Activated T-cell treated with anti-CD3 and anti-CD28 coated beads for 1 hour (primary cell): ENCODE results near the gene KLHL29.

Experiments
- DNase-seq: peaks from one replicate; pipeline ENCODE4 v3.0.0-alpha.2; 2020; ENCODE audit warnings: low read depth

Gene KLHL29

DNA sequence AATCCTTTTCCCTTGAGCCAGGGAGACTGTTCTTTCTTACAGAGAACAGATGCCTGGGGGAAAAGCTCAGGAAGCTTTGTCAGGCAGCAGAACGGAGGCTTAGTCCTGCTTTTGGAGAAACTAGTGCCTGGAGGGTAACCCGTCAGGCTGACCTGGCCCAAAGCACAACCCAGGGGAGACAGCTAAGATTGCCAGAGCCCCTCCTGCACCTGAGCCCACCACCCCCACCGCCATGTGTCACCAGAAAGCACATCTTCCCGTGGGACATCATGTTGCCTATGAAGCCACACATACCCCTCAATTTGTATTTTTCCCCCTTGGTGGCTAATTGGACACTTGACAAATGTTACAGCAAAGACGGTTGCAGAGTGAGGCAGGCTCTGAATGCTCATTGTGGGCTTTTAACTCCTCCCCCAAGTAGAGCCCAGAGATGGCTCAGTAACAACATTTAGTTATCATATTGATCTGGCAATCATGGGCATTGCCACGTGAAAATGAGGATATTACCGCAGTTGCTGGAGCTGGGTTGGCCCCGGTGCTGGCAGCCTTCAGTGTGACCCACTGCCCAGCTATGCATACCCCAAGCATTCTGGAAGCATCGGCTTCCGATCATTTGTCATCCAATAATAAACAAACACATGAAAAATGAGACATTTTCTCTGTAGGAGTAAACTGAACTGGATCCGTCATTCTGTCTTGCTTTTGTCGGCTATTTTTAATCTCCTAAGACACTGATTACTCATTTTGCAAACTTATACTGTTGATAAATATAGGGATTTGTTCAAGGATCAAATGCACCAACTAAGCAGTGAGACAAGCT is 312.5 kb downstream of the KLHL29 start:
- DNase-seq: no peak

DNA sequence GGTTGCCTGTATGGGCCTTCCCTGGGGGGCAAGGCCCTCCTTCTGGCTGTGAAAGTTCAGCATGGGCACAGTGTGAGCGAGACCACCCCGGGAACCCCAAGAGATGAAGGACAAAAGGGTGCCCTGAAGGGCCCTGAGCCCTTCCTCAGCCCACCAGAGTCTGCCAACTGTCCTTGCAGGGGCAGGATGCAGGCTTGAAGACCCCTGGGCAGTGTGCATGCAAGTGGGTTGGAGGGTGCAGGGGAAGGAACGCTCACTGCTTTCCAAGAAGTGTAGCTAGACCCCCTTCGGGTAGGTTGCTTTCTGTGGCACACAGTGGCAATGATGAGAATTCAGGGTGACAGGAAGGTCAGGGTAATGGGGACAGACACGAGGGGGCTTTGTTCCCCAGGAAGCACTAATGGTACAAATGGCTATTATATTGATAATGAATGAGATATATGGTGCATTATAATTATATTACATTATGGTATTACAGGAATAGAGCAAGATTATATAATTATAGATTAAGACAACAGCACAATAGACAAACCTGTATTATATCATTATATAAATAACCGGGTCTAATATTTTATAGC is 313.2 kb downstream of the KLHL29 start:
- DNase-seq: no peak

DNA sequence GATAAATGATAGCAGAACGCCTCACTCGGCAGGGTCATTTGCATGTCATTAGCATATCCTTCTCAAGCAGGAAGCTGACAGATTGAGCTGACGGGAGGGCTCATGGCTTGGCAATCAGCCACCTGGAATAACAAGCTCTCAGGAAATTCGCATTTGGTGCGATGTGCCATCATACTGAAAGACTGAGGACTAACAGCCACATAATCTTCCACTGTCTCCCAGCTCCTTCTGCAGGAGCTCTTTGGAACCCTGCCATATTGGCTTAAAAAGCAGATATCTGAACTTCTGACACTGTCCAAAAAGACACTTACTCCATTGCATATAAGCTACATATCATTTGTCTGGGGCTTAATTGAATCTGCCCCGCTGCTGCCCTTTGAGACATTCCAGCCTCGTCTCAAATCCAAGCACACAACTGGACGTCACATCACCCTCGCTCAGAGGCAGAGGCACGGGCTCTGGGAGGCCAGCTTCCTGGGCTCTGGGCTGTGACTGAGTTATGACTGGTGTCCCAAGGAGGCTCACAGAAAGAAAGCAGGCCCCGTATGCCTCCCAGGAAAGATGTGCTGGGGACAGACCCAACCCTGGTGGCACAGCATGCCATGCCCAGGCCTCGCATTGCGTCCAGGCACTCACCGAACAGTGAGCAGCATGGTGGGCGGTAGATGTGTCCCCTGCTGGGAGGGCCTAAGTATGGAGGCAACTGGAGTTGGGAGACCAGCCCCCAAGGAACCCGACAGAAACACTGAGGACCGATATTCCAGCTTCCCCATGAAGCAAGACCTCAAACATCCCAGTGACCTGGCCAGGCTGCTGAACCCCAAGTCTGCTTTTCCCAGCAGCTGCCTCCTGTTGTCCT is 314.0 kb downstream of the KLHL29 start:
- DNase-seq: no peak

DNA sequence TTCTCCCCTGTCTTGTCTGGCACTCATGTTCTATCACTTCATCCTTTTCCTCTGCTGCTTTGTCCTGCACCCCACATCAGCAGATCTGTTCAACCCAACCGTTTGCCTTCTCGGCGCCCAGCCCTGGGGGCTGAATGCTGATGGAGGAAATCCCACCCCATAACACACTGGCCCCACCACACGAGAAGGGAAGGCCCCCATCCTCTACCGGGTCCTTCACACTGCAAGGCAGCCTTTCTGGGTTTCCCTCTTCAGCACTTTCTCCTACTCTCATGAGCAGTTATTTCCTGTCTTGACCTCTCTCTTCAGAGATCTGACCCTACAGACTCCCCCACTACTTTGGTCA is 314.6 kb downstream of the KLHL29 start:
- DNase-seq: no peak

DNA sequence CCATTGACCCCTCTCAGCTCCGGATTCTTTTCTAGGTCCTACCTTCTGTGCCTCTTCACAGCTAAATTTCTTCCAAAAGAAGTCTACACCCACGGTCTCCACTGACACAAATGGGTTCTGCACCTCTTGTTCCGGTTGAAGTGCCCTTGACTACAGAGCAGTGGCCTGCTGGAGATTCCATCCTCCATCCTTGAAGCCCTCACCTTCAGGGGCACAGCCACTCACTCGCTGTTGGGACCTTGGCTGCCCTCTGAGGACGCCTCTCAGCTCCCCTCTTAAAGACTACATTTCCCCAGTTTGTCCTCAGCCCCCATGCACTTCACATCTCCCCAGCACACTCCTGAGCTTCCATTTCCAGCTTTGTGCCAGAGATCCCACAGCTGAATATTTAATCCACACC is 315.6 kb downstream of the KLHL29 start:
- DNase-seq: no peak

DNA sequence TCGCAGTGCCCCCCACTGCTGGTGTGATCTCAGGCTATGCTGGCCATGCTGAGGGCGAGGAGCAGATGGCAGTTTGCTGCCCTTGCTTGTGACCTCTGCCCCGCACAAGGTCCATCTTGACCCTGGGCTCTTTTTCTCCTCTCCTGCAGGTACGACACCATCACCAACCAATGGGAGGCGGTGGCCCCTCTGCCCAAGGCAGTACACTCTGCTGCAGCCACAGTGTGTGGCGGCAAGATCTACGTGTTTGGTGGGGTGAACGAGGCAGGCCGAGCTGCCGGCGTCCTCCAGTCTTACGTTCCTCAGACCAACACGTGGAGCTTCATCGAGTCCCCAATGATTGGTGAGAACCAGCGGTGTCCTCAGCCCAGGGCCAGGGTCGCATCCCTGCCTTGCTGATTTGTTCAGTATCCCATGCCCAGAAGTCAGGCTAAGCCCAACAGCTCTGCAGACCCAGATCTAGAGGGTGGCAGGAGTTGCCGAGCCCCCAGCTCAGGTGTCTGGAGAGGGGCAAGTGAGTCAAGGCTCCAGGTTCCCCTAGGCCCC is 318.1 kb downstream of the KLHL29 start:
- DNase-seq: no peak

DNA sequence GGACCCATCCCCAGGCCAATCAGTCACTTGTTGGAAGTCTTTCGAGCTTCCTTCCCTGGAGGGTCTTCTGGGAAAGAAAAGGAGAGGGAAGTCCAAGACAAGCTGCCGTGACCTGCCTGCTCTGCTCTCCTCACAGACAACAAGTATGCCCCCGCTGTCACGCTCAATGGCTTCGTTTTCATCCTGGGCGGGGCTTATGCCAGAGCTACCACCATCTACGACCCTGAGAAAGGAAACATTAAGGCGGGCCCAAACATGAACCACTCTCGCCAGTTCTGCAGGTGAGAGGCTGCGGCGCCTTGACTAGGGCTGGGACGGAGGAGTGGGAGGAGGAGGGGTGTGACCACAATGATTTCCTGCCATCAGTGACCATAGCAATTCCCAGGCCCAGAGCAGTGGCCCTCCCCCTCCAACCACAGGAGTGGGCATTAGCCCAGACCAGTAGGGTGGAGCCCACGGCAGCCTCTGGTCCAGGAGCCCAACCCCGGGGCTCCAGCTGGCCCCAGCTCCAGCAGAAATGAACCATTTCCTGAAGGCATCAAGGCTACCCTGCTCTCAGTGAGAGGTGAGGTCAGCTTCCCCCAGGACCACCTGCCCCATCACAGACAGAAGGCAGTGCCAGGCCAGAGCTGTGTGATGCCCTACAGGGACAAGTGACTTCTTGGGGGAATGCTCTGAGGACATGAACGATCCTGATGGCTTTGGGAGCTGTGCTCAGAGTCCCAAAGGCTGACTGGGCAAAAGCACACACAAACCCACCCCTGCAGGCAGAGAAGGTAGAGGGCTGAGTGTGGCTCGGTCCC is 318.8 kb downstream of the KLHL29 start:
- DNase-seq: no peak

DNA sequence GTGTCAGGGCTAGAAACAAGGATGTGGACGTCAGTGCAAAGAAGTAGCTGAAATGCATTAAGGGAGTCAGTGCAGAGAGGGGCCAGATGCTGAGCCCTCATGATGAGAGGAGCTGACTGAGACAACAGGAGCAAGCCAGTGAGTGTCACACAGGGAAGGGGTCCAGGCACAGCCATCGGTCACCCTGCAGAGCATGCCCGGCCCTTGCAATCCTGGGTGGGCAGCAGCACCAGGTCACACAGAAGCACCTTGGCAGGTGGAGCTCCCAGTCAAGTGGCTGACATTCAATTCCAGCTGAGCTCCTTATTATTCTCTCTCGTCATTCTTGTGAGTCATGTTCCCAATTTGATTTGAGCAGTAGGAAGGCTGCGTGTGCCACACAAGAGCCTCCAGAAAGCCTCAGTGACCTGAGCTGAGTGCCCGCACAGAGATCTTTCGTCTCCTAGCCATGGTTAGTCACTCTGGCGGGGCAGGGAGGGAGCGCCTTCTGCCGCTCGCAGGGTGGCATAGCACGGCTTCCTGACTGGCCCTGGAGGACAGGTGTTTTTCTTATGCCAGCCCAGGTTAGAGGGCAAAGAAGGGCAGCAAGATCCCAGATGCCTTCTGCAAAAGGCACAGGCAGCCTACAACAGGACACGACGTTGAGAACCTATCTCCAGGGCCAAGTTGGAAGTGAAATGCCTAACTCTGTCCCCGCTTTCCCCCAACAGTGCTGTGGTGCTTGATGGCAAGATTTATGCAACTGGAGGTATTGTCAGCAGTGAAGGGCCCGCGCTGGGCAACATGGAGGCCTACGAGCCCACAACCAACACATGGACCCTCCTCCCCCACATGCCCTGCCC is 321.0 kb downstream of the KLHL29 start:
- no peak for DNase-seq

DNA sequence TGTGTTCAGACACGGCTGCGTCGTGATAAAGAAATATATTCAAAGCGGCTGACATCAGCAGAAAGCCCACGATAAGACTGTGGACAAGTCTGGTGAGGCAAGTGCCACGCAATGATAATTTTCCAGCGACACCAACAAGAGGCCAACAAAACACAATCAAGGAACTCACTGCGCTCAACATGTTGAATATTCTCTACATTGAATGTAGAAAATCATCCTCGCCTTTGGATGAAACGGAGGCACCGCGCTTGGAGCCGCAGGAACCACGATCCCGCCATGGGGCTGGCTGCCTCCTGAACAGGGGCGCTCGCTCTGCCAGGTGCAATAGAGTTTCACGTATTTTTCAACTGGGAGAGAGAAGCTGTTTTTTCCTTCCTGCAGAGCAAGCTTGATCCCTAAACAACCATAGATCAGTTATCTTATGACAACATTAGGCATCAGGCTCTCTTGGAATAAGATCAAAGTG is 321.7 kb downstream of the KLHL29 start:
- DNase-seq: no peak

DNA sequence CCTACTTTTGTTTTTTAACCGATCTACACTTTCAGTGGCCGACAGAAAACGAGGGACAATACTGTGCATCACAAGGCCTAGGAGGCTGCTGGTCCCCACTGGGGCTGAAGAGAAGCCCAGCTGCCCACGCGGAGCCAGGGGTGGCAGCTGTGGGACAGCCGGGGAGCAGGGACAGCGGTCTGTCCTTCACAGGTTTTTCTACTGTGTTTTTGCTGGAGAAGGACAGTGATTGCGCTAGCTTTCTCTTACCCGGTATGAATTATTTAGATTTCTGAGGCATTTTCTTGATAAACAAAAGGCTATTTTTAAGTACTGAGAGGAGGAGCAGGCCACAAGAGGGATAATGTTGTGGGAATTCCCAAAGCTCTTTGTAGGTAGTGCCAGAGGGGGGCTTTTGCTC is 322.1 kb downstream of the KLHL29 start:
- no peak for DNase-seq

DNA sequence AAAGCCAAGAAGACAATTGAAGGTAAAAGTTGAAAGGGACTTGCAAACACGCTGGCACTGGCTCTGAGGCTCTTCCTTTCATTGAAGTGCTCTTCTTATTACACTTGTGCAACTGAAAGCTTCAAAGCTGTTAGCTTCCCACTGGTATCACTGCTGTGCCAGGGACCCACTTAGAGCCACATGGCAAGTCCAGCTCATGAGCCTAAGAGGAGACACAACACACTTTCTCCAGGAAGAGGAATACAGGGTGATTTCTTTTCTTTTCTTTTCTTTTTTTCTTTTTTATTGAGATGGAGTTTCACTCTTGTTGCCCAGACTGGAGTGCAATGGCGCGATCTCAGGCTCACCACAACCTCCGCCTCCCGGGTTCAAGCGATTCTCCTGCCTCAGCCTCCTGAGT is 323.8 kb downstream of the KLHL29 start:
- DNase-seq: no peak

DNA sequence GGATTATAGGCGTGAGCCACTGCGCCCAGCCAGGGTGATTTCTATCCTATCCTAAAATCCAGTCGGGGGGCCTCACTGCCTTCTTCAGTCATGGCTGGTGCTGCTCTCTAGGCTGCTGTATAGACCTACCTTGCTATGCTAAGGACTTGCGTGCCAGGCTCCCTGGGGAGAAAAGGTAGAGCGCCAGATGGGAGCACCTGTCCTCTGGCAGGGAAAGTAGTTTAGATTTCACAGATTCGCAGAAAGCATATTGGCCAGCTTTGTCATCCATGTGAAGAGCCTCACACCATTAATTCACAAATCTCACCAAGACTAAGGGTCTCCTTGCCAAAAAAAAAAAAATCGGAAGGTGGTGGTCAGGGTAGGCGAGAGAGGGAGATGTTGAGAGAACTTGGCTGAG is 324.3 kb downstream of the KLHL29 start:
- DNase-seq: no peak

DNA sequence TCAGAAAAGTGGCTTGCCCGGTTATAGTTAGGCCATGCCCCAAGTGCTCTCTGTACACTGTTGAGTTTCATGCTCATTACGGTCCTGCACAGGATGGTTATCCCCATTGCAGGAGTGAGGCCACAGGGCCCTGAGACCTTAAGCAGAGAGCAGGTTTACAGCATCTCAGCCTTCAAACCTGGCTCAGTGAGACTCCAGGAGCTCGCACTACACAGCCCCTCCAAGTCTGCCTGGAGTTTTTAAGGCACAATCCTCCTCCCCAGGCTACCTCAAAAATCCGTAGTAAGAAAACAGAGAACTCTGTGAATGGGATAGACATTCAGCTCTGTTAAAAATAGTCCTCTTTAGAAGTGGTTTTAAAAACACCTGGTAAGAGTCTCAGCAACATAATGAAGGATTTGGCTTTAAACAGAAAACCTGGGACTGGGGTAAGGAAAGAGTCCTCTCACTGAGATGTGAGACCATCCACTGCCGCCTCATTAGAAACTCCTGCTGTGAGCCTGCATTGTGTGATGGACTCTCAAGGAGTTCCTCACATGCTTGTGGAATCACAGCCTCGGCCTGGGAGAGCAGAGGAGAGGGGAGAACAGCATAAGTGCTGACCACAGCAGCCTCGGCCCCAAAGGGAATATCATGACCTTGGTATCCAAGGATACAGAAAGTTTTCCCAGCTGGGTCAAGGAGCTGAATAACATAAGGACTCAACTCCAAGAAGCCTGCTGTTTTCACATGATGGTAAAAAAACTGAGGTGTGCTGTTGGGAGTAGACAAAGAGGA is 327.2 kb downstream of the KLHL29 start:
- DNase-seq: no peak

DNA sequence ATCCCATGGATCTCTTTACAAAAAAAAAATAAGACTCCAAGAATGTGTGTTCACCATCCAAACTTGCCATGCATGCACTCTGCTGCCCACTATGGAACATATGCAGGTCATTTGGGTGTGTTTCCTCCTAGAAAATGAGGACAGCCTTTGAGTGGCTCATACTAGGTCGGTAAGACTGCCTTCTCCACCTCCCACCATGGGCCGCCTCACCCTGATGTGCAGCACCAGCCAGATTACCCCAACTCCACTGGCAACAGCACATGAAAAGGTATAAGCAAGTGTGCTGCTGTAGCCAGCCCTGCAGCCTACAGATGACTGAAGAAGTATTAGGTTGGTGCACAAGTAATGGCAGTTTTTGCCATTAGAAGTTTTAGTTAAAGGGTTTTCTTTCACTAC is 327.8 kb downstream of the KLHL29 start:
- DNase-seq: no peak

DNA sequence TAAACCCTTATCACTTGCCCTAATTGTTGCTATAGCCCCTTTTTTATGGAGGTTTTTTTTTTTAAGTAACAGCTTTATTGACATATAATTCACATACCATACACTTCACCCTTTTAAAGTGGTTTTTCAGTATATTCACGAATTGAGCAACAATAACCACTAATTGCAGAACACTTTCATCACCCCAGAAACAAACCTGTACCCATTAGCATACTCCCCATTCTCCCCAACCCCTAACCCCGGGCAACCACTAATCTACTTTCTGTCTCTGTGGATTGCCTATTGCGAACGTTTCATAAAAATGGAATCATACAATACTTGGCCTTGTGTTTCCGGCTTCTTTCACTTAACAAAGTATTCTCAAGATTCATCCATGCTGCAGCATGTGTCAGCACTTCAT is 328.4 kb downstream of the KLHL29 start:
- DNase-seq: no peak

DNA sequence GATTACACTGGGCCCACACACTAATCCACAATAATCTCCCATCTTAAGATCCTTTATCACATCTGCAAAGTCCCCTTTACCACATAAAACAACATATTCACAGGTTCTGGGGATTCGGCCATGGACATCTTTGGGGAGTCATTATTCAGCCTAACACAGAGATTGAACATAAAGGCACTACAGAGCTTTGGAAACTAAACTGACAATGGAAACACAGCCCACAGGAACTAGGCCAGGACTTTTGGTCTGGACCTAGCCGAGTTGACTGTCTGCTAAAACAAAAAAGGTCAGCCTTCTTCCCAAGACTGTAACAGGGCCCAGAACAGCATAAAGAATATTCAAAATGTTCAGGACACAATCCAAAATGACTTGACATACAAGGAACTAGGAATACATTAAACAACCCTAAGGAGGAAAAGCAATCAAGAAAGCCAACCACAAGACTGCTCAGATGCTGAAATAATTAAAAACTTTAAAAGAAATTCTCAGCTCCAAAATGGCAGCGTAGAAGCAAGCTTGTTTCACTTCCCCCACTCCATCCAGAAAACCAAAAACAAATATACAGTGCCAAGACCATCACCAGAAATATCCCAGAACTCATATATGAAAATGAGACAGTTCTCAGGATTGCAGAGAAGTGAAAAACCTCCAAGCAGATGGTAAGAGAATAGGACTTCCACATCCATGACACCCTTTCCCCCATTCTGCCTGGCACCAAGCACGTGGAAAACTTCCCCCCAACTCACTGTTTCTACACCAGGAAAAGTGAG is 334.1 kb downstream of the KLHL29 start:
- no peak for DNase-seq

DNA sequence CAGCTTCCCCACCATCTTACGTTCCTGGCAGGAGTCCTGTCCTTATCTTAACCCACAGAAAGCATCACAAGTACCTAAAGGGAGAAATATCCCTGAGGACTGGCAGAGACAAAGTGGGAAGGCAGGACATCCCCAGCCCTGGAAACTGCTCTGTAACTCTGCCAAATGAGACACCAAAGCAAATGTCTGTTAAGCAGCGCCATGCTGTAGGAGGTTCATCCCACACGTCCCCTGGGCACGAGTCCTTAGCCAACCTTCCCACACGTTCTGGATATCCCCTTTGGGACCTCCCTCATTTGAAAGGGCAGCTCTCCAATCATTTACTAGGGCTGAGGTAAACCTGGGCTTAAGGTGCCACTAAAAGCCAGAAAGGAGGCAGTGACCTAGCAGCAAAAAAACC is 334.7 kb downstream of the KLHL29 start:
- DNase-seq: no peak

DNA sequence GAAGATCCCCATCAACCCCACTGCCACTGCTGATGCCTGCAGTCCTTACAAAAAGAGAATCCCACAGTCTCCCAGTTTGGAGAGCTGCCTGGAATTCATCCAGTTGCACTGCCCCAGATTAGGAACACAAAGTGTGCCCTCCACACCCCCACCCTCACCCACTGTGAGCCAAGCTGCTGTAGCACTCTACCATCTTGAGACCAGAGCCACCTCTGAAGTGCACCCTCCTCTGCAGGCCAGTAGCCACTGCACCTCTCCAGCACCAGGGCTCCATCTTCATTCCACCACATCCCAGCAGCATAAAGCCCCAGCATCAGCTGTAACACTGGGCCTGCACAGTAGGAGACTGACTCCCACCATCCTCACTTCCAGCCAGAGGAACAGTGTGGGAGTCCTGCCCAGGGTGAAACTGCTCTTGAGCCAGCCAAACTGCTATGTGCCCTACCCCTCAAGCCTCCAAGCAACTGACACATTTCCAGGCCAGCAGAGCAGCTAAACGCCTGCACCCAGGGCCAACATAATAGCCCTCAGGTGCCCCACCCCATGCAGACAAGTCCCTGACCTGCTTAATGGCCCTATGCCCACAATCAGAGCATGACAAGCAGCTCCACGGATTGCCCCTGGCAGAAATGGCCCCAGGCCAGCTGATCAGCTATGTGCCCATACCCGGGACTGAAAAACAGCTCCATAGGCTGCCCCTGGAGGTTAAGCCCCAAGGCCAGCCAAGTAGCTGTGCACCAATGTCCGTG is 335.9 kb downstream of the KLHL29 start:
- DNase-seq: no peak

DNA sequence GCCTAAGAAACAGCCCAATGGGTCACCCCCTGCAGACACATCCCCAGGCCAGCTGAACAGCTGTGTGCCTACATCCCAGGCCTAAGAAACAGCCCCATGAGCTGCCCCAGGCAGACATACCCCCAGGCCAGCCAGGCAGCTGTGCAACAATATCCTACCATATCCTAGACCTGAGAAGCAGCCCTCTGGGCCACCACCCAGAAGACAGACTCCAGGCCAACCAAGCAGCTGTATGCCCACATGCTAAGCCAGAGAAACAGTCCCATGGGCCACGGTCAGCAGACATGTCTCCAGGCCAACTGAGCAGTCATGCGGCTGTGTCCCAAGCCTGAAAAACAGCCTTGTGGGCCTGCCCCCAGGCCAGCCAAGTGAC is 336.5 kb downstream of the KLHL29 start:
- DNase-seq: no peak
